Epithelial cell of proximal tubule (primary cell): ENCODE data around the gene TANGO6. TPM values are rescaled to one million over a fixed set of nuclear protein-coding genes. Genes with fewer than 3 reads are reported as not detected.
"Not testable (repeated sequence)": the region's sequence is repeated elsewhere in the genome, so short reads cannot be mapped to it uniquely, and the experiment has no call there.

ENCODE experiments used
- DNase-seq: peaks from one replicate; pipeline ENCODE4 v3.0.0-alpha.2; 2011; ENCODE audit warnings: low read depth
- H3K4me3 ChIP-seq: 2 replicates; pipeline ENCODE4 v1.5.1; 2011; ENCODE audit warnings: low read depth, mild to moderate bottlenecking, low read length
- total RNA-seq: library from RNA; depleted of rRNA; stranded (reverse); fragments of >200 nt; gene quantifications from 2 replicates; pipeline ENCODE4 v1.2.3, GENCODE V29; 2015
- TF ChIP-seq, protein P1 (sequence below): conservative IDR thresholded peaks from 2 replicates; pipeline ENCODE4 v1.5.1; 2012; ENCODE audit warnings: low read depth, mild to moderate bottlenecking, low read length

The TANGO6 gene
- total RNA-seq, 1 donor from 2014 or later, result 20.0 TPM

DNA sequence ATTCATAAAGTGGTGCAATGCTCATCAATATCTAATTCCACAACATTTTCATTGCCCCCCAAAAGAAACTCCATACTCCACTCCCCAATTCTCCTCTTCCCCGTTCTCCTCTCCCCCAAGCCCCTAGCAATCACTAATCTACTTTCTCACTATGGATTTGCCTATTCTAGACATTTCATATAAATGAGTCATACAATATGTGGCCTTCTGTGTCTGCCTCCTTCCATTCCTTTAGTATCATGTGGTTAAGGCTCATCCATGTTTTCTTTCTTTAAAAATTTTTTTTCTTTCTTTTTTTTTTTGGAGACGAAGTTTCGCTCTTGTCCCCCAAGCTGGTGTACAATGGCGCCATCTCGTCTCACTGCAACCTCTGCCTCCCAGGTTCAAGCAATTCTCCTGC is 205.8 kb downstream of the TANGO6 start:
- TF ChIP-seq, protein P1, sequence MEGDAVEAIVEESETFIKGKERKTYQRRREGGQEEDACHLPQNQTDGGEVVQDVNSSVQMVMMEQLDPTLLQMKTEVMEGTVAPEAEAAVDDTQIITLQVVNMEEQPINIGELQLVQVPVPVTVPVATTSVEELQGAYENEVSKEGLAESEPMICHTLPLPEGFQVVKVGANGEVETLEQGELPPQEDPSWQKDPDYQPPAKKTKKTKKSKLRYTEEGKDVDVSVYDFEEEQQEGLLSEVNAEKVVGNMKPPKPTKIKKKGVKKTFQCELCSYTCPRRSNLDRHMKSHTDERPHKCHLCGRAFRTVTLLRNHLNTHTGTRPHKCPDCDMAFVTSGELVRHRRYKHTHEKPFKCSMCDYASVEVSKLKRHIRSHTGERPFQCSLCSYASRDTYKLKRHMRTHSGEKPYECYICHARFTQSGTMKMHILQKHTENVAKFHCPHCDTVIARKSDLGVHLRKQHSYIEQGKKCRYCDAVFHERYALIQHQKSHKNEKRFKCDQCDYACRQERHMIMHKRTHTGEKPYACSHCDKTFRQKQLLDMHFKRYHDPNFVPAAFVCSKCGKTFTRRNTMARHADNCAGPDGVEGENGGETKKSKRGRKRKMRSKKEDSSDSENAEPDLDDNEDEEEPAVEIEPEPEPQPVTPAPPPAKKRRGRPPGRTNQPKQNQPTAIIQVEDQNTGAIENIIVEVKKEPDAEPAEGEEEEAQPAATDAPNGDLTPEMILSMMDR, result no peak
- H3K4me3 ChIP-seq, result no peak overlapping the region
- DNase-seq, result no peak

DNA sequence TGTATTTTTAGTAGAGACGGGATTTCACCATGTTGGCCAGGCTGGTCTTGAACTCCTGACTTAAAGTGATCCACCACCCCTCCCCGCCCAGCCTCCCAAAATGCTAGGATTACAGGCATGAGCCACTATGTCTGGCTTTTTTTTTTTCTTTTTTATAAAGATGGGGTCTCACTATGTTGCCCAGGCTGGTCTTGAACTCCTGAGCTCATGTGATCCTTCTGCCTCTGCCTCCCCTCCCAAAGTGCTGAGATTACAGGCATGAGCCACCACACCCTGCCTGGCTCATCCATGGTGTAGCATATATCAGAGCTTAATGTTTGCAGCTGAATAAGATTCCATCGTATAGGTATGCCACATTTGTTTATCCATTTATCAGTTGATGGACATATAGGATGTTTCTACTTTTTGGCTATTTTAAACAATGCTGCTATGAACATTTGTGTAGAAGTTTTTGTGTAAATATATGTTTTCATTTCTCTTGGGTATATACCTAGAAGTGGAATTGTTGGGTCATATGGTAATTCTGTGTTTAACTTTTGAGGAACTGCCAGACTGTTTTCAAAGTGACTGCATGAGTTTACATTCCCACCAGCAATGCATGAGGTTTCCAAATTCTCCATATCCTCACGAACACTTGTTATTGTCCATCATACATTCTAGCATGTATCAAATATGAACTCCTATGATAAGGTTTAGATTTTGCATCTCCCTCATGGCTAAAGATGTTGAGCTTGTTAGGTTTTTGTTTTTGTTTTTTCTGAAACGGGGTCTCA is 206.5 kb downstream of the TANGO6 start:
- DNase-seq, result no peak
- TF ChIP-seq, protein P1, result no peak
- H3K4me3 ChIP-seq, result no peak overlapping the region

DNA sequence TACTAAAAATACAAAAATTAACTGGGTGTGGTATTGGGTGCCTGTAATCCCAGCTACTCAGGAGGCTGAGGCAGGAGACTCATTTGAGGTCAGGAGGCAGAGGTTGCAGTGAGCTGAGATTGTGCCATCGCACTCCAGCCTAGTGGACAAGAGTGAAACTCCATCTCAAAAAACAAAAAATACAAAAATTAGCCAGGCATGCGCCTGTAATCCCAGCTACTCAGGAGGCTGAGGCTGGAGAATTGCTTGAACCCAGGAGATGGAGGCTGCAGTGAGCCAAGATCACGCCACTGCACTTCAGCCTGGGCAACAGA is 208.1 kb downstream of the TANGO6 start:
- TF ChIP-seq, protein P1, result peak; percentile 13
- H3K4me3 ChIP-seq, DNase-seq: not testable (repeated sequence)

DNA sequence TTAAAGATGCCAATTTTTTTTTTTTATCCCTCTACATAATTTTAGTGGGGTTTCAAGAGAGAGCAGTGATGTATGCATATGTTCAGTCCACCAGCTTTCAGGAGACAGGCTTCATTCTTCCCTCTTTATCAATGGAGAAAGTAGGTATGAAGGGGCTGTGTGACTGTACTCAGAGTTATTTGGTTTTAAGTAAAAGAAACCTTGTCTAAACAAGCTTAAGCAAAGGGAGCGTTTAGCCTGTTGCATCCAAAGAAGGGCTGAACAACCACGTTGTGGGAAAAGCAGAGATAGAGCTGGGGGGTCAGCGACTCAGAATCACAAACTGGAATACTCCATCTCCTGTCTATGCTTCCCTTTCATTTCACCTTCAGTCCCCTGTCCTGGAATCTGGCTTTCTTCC is 211.7 kb downstream of the TANGO6 start:
- H3K4me3 ChIP-seq, result no peak overlapping the region
- DNase-seq, result no peak
- TF ChIP-seq, protein P1, result no peak

DNA sequence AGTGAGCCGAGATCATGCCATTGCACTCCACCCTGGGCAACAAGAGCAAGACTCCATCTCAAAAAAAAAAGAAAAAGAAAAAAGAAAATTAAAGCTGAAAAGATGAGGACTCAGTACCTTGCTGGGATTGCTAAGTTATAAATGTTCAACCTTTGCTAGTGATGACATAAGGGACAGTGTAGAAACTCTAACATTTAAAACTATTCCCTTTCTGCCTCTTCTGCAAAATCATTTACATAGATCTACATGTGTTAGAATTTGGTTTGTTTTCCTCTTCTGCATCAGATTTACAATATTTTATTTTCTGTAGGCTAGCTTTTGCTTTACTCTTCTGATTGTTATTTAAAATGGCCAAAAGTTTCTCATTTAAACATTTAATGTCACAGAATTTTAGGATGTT is 212.6 kb downstream of the TANGO6 start:
- H3K4me3 ChIP-seq, result no peak overlapping the region
- DNase-seq, result no peak
- TF ChIP-seq, protein P1, result no peak

DNA sequence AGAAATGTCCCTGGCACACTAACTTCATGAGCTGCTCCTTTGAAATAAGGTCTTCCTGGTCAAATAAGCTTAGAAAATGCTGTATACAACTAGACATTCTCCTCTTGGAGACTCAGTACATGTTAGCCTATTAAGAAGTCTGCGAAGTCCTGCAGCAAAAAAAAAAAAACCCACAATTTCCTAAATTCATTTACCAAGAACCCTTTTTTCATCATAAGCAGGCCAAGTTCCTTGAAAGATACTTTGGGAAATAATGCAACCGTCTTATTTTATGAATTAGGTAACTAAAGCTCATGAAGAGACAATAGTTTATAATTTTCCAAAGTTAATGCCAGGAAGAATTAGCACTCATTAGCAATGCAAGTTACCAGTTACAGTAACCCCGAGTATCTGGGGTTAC is 213.1 kb downstream of the TANGO6 start:
- TF ChIP-seq, protein P1, result no peak
- DNase-seq, result no peak
- no peak overlapping the region for H3K4me3 ChIP-seq
